ENCODE results near the gene ARFGEF3.

- TF ChIP-seq, protein P1, sequence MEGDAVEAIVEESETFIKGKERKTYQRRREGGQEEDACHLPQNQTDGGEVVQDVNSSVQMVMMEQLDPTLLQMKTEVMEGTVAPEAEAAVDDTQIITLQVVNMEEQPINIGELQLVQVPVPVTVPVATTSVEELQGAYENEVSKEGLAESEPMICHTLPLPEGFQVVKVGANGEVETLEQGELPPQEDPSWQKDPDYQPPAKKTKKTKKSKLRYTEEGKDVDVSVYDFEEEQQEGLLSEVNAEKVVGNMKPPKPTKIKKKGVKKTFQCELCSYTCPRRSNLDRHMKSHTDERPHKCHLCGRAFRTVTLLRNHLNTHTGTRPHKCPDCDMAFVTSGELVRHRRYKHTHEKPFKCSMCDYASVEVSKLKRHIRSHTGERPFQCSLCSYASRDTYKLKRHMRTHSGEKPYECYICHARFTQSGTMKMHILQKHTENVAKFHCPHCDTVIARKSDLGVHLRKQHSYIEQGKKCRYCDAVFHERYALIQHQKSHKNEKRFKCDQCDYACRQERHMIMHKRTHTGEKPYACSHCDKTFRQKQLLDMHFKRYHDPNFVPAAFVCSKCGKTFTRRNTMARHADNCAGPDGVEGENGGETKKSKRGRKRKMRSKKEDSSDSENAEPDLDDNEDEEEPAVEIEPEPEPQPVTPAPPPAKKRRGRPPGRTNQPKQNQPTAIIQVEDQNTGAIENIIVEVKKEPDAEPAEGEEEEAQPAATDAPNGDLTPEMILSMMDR (IDR thresholded peaks at IDR 0.05; ENCODE audit: low read depth, low read length, missing input control), result no peak
- TF ChIP-seq SP1 (IDR thresholded peaks at IDR 0.05) (no peak), HNF4G (IDR thresholded peaks at IDR 0.05) (no peak)
Measured at GRCh38 chr6:138119976-138120375, 41.8 kb upstream of the ARFGEF3 start.
